Keratinocyte (primary cell): ENCODE measurements around the gene PCDHGB4. TPM values are rescaled to one million over a fixed set of nuclear protein-coding genes. Genes with fewer than 3 reads are reported as not detected.

Experiments used
- DNase-seq: peaks from one replicate; pipeline ENCODE4 v3.0.0-alpha.2; 2011; ENCODE audit warnings: low read depth, missing footprints, low spot score
- FAIRE-seq: peaks from 2 replicates; lab custom pipeline; 2011; peaks lifted over from hg19 to GRCh38; lab: Jason Lieb, UNC
- H2AFZ ChIP-seq: 2 replicates; pipeline ENCODE4 v1.6.0; 2012; ENCODE audit warnings: low read length, control low read depth, inconsistent platforms; ENCODE audit not compliant: control insufficient read depth
- H3K27ac ChIP-seq: 2 replicates; pipeline ENCODE4 v1.5.1; 2011; ENCODE audit warnings: low read length; ENCODE audit not compliant: control insufficient read depth, insufficient read depth
- H3K27me3 ChIP-seq: 3 replicates; pipeline ENCODE4 v1.6.0; 2011; ENCODE audit warnings: low read length; ENCODE audit not compliant: control insufficient read depth, insufficient read depth; ENCODE audit errors: extremely low read depth
- H3K36me3 ChIP-seq, 2 experiments: 2 replicates in 1 of 2; 3 replicates in 1 of 2; pipeline ENCODE4 v1.5.1; 2011; ENCODE audit warnings: low read length in 2 of 2, mild to moderate bottlenecking in 1 of 2; ENCODE audit not compliant: control insufficient read depth in 2 of 2, insufficient read depth in 2 of 2; ENCODE audit errors: extremely low read depth in 1 of 2
- H3K4me1 ChIP-seq: 3 replicates; pipeline ENCODE4 v1.5.1; 2011; ENCODE audit warnings: low read length; ENCODE audit not compliant: control insufficient read depth, insufficient read depth; ENCODE audit errors: extremely low read depth
- H3K4me2 ChIP-seq: 3 replicates; pipeline ENCODE4 v1.6.0; 2011; ENCODE audit warnings: low read depth, low read length; ENCODE audit not compliant: control insufficient read depth, insufficient read depth; ENCODE audit errors: extremely low read depth
- H3K4me3 ChIP-seq, 3 experiments: fragments of 200-600 bp in 1 of 3; sonication (generic) in 1 of 3; 2 replicates in 2 of 3; 3 replicates in 1 of 3; pipeline ENCODE4 v1.5.1; 2011 to 2016; ENCODE audit warnings: low read length in 3 of 3, mild to moderate bottlenecking in 3 of 3, control low read depth in 2 of 3, inconsistent platforms in 1 of 3, low read depth in 1 of 3, mixed read lengths in 1 of 3, mixed run types in 1 of 3, moderate library complexity in 1 of 3; ENCODE audit not compliant: control insufficient read depth in 2 of 3, insufficient read depth in 2 of 3; ENCODE audit errors: extremely low read depth in 1 of 3
- H3K79me2 ChIP-seq: 2 replicates; pipeline ENCODE4 v1.6.0; 2012; ENCODE audit warnings: low read length; ENCODE audit not compliant: control insufficient read depth, insufficient read depth
- H3K9ac ChIP-seq: 3 replicates; pipeline ENCODE4 v1.6.0; 2011; ENCODE audit warnings: low read length; ENCODE audit not compliant: control insufficient read depth, insufficient read depth; ENCODE audit errors: extremely low read depth
- H3K9me1 ChIP-seq: 3 replicates; pipeline ENCODE4 v1.6.0; 2011; ENCODE audit warnings: low read length; ENCODE audit not compliant: control insufficient read depth, insufficient read depth; ENCODE audit errors: extremely low read depth
- H3K9me3 ChIP-seq: 2 replicates; pipeline ENCODE4 v1.5.1; 2012; ENCODE audit warnings: low read depth, low read length; ENCODE audit not compliant: control insufficient read depth
- H4K20me1 ChIP-seq: 3 replicates; pipeline ENCODE4 v1.6.0; 2011; ENCODE audit warnings: low read length; ENCODE audit not compliant: control insufficient read depth, insufficient read depth; ENCODE audit errors: extremely low read depth
- CTCF ChIP-seq, 3 experiments: IDR thresholded peaks in 1 of 3; conservative IDR thresholded peaks in 1 of 3; optimal IDR thresholded peaks in 1 of 3; 2 replicates in 2 of 3; 3 replicates in 1 of 3; pipeline versions ENCODE3 to v1.5.1; 2011; ENCODE audit warnings: low read length in 3 of 3, mild to moderate bottlenecking in 3 of 3, moderate library complexity in 2 of 3, control low read depth in 1 of 3, inconsistent platforms in 1 of 3; ENCODE audit not compliant: insufficient read depth in 2 of 3; ENCODE audit errors: extremely low read depth in 1 of 3
- EZH2 ChIP-seq: IDR thresholded peaks from one replicate; pipeline ENCODE4 v1.6.1; 2012; ENCODE audit warnings: inconsistent platforms, mild to moderate bottlenecking, low read length, moderate library complexity
- dilution Hi-C: fragments of 300-500 bp; cut with MboI; formaldehyde crosslinking; loops from one replicate; pipeline ENCODE4 v1.7.0; 2020; ENCODE audit warnings: low sequenced_read_pairs; ENCODE audit not compliant: extremely low pct_ligation_motif_present
- polyA plus RNA-seq, 5 experiments: library from polyadenylated mRNA; depleted of rRNA in 3 of 5; stranded (reverse) in 3 of 5; stranded (forward) in 1 of 5; unstranded in 1 of 5; fragments of >200 nt; gene quantifications; 1 replicate in 1 of 5; 2 replicates in 3 of 5; 3 replicates in 1 of 5; pipeline versions ENCODE4 v1.2.1 to v1.2.3, GENCODE V29; 2011 to 2012; ENCODE audit warnings: missing spikeins in 2 of 5, low read depth in 1 of 5, low replicate concordance in 1 of 5

The PCDHGB4 gene
- polyA plus RNA-seq, 1 donor (not counting 4 experiments of a cell fraction or from before 2014, with no cell fraction given): 1.6 TPM

DNA sequence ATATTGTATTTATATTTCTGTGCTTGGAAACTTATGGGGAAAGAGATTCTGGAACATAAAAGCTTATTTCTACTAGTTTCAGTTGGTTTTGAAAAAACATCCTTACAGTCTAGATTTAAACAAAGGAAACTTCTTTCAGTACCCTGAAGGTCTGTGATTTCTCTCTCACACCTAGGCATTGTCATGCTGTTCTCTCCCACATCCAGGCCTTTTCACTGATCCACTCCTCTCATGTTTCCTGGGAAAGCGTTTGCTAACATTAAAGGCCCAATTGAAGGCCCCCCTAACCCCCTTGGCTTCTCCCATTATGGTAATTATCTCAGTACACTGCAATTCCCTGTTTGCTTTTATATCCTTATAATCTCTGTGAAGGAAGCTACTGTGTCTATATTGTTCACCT, 44.7 kb upstream of the PCDHGB4 start:
- Histone ChIP-seq H3K36me3 (no peaks in the 10 kb centered on the region), H3K4me2 (no peak overlapping the region), H2AFZ (no peak overlapping the region), H3K9ac (no peak overlapping the region), H3K9me1 (no peaks in the 10 kb centered on the region), H3K79me2 (no peaks in the 10 kb centered on the region), H3K9me3 (peaks cover 16% of the 10 kb centered on the region), H3K4me1 (no peaks in the 10 kb centered on the region), H3K27me3 (peaks cover 11% of the 10 kb centered on the region), H4K20me1 (no peaks in the 10 kb centered on the region), H3K27ac (no peak overlapping the region), H3K4me3 (no peak overlapping the region)
- dilution Hi-C loops: no loop called here
- DNase-seq: no peak
- FAIRE-seq: no peak
- TF ChIP-seq EZH2 (no peak), CTCF (optimal IDR thresholded peaks at IDR 0.05 in 1 of 3, IDR thresholded peaks at IDR 0.05 in 1 of 3, conservative IDR thresholded peaks at IDR 0.05 in 1 of 3; ENCODE audit: extremely low read depth in 1 of 3, insufficient read depth in 2 of 3, low read length in 3 of 3) (no peak)

GRCh38 chr5:141343242-141343952, 44.1 kb upstream of the PCDHGB4 start, which contains the start of gene PCDHGA3:
Gene PCDHGA3 (plus strand): TSS chr5:141343829. CDS start chr5:141344034, 205 bp downstream.
- Histone ChIP-seq H3K36me3 (no peaks in the 10 kb centered on the region), H3K9me1 (no peaks in the 10 kb centered on the region), H3K27me3 (peaks cover 11% of the 10 kb centered on the region), H4K20me1 (no peaks in the 10 kb centered on the region), H2AFZ (peak within 1 kb of the TSS; percentile 26), H3K9me3 (peaks cover 16% of the 10 kb centered on the region), H3K79me2 (no peaks in the 10 kb centered on the region), H3K9ac (no peak within 1 kb of the TSS), H3K4me2 (peak within 1 kb of the TSS; percentile 14), H3K27ac (no peak within 1 kb of the TSS), H3K4me1 (no peaks in the 10 kb centered on the region), H3K4me3 (peak within 1 kb of the TSS in 1 of 3 experiments; percentile 13)
- DNase-seq (no peak), FAIRE-seq (no peak)
- dilution Hi-C loops: no loop called here
- TF ChIP-seq CTCF (optimal IDR thresholded peaks at IDR 0.05 in 1 of 3, IDR thresholded peaks at IDR 0.05 in 1 of 3, conservative IDR thresholded peaks at IDR 0.05 in 1 of 3; ENCODE audit: extremely low read depth in 1 of 3, insufficient read depth in 2 of 3, low read length in 3 of 3) (peak; percentile 19 to 43 (median 43)), EZH2 (no peak)
